Measurements from ENCODE around the gene CEP78.
"Not testable (repeated sequence)": the region's sequence is repeated elsewhere in the genome, so short reads cannot be mapped to it uniquely, and the experiment has no call there.

Gene CEP78, protein sequence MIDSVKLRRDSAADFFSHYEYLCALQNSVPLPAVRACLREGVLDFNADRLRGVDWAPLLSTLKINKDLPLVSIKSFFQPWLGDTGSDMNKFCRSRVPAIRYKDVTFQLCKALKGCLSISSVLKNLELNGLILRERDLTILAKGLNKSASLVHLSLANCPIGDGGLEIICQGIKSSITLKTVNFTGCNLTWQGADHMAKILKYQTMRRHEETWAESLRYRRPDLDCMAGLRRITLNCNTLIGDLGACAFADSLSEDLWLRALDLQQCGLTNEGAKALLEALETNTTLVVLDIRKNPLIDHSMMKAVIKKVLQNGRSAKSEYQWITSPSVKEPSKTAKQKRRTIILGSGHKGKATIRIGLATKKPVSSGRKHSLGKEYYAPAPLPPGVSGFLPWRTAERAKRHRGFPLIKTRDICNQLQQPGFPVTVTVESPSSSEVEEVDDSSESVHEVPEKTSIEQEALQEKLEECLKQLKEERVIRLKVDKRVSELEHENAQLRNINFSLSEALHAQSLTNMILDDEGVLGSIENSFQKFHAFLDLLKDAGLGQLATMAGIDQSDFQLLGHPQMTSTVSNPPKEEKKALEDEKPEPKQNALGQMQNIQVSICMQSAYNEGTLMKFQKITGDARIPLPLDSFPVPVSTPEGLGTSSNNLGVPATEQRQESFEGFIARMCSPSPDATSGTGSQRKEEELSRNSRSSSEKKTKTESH

DNA sequence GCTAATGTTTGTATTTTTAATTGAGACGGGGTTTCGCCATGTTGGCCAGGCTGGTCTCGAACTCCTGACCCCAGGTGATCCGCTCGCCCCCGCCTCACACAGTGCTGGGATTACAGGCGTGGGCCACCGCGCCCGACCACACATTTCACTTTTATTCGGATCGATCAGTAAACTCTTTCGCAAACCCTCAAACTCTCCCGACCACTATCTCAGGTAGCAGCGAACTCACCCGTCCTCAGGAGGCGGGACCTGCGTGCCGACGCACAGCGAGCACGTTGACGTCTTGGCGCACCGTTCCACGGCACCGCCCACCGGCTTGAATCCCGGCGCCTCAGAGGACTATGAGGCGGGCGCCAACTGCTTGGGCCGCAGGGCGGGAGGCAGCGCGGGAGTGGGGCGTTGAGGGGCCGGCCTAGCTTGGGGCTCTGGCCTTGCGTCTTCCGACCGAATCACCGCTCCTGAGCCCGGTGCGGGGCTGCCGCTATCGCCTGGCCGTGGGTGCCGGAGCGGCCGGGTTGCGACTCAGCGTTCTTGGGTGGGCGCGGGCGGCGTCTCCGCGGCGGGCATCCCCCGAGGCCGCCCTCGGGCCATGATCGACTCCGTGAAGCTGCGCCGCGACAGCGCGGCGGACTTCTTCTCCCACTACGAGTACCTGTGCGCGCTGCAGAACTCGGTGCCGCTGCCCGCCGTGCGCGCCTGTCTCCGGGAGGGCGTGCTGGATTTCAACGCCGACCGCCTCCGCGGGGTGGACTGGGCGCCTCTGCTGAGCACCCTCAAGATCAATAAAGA is at the start of gene CEP78:
Gene CEP78 (plus strand): TSS at position 314 of the 789 bp plus-strand sequence. CDS start 276 bp downstream, at position 590.
- peak; percentile 95 for DNase-seq (ENCODE audit: low spot score)

DNA sequence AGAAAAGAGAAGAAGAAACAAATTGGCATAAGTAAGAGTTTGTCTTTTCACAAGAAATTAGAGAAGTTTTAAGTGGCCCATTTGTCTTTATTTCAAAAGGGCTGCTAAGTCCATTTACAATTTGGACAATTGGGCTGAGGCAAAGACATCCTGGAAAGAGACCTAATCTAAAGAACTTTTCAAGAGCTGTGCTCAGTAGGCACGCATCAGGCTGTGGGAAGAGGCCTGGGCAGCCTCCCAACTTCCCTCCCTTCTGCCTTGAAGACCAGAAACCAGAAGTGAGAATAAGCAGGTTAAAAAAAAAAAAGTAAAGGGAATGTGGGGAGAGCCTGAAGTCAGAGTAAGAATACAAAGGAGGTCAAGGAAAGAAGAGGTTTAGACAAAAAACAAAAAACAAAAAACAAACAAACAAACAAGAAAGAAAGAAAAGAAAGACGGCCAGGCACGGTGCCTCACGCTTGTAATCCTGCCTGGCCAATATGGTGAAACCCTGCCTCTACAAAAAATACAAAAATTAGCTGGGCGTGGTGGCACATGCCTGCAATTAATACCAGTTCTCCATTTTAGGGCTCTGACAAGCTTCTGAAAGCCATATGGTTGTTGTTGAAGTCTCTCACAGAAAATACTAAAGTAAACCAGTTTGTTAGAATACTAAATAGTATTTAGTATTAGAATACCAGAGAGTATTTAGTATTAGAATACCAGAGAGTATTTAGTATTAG is 48.0 kb upstream of the CEP78 start:
- no peak for DNase-seq (ENCODE audit: low spot score)

- DNase-seq (ENCODE audit: low spot score), result no peak
Measured at GRCh38 chr9:78188594-78188993, 47.3 kb upstream of the CEP78 start.

DNA sequence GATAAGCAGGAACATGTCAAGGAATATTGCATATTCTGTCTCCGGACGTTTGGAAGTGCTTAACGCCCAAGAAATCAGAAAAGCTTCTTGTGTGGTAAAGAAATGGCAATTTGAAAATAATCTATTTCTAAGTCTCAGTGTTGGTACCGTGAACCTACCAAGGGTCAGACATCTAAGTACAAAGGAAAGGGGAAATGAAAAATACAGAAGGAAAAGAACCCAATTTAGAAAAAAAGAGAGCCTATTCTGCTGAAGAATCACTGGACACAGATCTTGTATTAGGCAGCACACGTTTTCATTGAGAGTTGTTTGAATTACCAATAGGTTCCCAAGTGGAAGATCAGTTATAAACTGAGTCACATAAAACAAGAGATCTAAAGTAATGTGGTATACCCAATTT is 46.9 kb upstream of the CEP78 start:
- no peak for DNase-seq (ENCODE audit: low spot score)

DNA sequence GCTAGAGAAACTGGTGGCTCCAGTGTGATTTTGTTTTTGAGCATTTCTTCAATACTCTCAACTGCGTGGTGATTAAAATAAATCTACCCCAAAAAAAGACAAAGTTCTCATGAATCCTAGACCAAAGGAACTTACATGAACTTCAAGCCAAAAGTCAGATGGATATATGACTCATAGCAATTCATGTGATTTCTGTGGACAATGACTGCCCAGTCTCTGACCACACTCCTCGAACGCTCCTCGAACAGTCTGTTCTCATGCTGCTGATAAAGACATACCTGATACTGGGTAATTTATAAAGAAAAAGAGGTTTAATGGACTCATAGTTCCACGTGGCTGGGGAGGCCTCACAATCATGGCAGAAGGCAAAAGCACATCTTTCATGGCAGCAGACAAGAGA is 46.4 kb upstream of the CEP78 start:
- no peak for DNase-seq (ENCODE audit: low spot score)

DNA sequence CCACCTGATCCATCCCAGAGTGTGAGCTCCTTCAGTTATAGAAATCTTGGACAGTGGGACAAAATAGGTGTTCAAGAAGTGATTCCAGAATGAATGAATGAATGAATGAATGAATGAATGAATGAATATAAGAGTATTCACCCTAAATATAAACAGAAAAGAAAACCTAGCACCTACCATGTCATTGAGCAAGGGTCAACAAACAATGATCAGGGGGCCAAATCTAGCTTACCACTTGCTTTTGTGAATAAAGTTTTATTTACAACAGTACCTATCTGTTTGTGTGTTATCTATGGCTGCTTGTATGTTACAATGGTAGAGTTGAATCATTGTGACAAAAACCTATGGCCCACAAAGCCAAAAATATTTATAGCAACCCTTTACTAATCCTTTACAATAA is 43.9 kb upstream of the CEP78 start:
- DNase-seq (ENCODE audit: low spot score), result no peak

DNA sequence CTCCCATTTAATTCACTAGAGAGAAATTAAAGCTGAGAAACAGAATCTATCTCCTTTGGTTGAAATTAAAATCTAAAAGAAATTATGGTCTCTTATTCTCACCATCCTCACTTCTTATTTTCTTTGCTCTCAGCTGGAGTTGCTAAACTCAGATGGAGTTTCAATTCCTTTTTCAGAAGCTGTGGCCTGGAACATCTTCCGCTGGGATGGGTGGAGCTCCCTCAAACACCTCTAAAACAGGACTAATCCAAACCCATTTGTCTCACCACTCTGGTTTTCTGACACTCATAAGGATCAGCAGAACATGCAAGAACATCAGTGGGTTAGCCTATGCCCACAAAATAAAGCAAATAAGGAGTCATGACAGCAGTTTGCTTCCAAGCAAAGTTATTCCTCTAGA is 39.6 kb upstream of the CEP78 start:
- no peak for DNase-seq (ENCODE audit: low spot score)

GRCh38 chr9:78201158-78201777 is 34.6 kb upstream of the CEP78 start:
- DNase-seq (ENCODE audit: low spot score), result not testable (repeated sequence)

DNA sequence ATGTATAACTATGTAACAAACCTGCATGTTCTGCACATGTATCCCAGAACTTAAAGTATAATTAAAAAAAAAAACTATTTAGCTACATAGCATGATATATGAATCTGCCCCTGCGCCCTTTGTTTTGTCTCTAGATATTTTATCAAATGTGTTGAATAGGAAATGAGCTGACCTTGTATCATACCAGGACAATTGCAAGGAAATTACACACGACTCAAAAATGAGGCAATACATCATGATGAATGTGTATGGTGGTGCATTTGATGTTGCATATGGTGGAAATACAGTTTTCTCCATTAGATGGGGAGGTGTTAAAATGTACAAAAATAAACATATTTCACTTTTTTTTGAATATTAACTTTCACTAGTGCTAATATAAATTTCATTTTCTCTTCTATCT is 28.6 kb upstream of the CEP78 start:
- DNase-seq (ENCODE audit: low spot score), result no peak

GRCh38 chr9:78207901-78208300 is 28.0 kb upstream of the CEP78 start:
- no peak for DNase-seq (ENCODE audit: low spot score)

DNA sequence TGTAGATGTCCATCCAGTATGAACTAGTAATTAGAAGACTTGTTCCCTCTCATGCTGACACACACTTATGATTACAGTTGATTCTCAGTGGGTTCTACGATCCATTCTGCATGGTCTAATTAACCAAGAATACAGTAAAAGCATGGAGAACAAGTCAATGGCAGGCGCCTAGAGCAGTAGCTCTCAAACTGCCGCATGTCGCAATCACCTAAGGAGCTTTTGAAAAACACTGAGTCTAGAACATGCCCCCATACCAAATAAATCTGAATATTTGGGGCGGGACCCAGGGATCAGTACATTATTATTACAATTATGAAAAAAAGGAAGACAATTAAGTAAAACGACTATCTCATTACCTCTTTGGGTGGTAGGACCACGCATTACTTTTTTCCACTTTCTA is 26.7 kb upstream of the CEP78 start:
- no peak for DNase-seq (ENCODE audit: low spot score)

- DNase-seq (ENCODE audit: low spot score), result no peak
Measured at GRCh38 chr9:78210841-78211301, 25.0 kb upstream of the CEP78 start.

DNA sequence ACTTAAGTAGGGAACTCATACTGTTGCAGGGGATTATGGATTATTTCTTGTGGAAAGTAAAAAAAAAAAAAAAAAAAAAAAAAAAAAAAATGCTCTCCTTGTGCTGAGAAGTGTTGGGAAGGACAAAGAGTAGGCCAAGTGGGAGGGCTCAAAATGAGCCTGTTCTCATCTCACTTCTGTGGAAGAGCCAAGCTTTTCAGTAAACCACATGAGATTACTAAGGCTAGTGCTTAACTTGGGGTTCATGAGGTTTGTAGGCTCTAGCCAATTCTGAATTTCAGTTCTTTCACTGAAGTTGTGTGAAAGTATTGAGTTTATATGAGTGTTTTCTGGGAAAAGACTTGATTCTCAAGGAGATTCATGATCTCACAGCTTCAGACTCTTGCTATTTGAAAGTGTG is 23.0 kb upstream of the CEP78 start:
- no peak for DNase-seq (ENCODE audit: low spot score)

GRCh38 chr9:78213712-78214111 is 22.2 kb upstream of the CEP78 start:
- no peak for DNase-seq (ENCODE audit: low spot score)

DNA sequence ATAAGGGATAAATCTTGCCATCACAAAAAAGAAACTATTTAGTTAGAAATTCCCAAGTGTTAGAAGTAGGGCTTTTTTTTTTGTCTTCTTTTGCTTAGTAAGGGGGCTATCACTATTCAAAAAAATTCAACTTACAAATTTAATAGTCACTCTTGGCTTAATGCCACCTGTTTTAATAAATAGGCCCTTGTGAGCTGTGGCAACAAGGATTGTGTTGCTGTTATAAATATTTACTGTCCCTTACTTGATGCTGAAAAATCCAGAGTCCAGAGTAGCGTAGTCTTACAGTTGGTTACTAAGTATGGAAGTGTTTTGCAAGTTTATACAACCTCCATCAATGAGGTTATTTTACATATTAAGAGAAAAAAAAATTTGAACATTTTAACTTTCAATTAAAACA is 21.4 kb upstream of the CEP78 start:
- no peak for DNase-seq (ENCODE audit: low spot score)

DNA sequence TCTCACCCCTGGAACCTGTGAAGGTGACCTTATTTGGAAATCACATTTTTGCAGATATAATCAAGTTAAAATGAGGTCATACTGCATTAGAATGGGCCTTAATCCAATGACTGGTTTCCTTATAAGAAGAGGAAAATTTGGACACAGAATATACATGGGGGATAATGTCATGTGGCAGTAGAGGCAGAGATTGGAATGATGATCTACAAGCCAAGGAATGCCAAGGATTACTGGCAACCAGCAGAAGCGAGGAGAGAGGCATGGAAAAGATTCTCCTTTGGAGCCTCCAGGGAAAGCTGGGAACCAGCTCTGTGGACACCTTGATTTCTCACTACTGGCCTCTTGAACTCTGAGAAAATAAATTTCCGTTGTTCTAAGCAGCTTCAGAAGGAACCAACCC is 20.2 kb upstream of the CEP78 start:
- no peak for DNase-seq (ENCODE audit: low spot score)

DNA sequence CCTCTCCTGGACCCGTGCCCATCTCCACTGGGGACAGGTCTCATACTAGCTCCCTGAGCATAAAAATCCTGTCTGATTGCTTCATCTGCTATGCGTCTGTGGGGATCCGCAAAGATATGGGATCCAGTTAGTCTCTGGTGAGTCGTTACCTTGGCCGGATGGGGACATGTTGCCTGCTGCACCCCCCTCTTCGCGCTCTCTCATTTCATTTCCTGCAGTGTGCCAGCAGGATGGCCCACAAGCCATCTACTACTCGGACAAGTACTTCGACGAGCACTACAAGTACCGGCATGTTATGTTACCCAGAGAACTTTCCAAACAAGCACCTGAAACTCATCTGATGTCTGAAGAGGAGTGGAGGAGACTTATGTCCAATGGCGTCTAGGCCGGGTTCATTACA is 17.0 kb upstream of the CEP78 start:
- no peak for DNase-seq (ENCODE audit: low spot score)

GRCh38 chr9:78221425-78221824 is 14.4 kb upstream of the CEP78 start:
- no peak for DNase-seq (ENCODE audit: low spot score)

DNA sequence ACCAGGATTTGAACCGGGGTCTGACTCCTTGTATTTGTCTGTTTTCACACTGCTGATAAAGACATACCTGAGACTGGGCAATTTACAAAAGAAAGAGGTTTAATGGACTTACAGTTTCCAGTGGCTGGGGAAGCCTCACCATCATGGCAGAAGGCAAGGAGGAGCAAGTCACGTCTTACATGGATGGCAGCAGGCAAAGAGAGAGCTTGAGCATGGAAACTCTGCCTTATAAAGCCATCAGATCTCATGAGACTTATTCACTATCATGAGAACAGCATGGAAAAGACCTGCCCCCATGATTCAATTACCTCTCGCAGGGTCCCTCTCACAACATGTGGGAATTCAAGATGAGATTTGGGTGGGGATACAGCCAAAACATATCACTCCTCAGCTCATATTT is 14.0 kb upstream of the CEP78 start:
- DNase-seq (ENCODE audit: low spot score), result not testable (repeated sequence)

DNA sequence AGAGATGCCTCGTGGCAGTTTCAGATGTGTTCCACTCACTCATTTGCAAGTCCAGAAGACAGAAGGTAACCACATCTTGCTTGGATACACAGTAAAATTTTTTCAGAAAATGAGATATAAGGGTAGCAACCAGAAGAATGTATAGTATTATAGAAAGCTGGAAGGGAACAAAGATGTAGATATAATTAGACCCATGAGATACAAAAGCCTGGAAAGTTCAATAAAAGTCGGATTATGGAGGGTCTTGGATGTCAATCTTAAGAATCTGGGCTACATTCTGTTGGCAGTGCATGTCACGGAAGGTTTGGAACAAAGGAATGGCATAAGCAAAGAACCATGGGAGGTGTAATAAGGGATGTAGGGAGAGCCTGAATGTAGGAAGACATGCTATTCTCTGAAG is 5.1 kb upstream of the CEP78 start:
- DNase-seq (ENCODE audit: low spot score), result no peak

GRCh38 chr9:78232471-78232870 is 3.4 kb upstream of the CEP78 start:
- DNase-seq (ENCODE audit: low spot score), result not testable (repeated sequence)

DNA sequence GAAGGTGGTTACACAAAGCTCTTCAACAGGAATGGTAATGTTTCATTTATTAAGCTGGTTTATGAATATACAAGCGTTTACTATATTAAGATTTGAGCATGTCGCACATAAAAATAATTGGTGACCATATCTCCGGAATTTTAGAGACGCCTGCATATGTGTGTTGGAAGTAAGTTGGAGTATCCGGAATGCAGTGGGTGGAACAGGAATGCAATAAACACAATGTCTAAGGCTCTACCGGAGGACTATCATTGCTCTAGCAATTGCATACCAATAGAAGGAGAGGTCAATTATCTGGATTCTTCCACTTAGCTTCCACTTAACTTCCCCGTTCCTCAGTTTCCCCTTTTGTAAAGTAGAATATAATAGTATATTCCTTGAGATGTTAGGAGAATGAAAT is 1.1 kb upstream of the CEP78 start:
- no peak for DNase-seq (ENCODE audit: low spot score)

Measured in left forelimb (tissue), 1 donor.